ENCODE measurements around the gene EGF. TPM values are rescaled to one million over a fixed set of nuclear protein-coding genes. Genes with fewer than 3 reads are reported as not detected.

EGF gene
- total RNA-seq, 1 donor from 2014 or later, result 6.6 TPM

DNA sequence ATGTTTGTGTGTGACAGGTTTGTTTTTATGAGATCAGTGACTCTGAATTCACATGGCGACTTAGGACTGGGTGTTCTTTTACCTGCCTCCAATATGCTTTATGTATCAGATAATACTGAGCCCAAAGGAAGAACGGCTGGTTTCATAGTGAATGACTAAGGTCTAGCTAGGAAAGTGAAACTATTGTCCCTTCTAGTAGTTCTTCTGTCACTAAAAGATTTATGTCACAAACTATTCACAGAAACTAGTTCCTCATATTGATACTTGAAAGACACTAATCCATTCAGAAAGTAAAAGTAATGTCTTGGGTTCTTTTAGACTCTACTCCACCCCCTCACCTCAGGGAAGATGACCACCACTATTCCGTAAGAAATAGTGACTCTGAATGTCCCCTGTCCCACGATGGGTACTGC, 81.7 kb downstream of the EGF start:
- Histone ChIP-seq H3F3A (ENCODE audit: low read depth) (no peaks in the 10 kb centered on the region), H3K9ac (no peak overlapping the region), H3K36me3 (no peaks in the 10 kb centered on the region), H2AFZ (replicated peaks) (no peak overlapping the region), H3K4me3 (no peak overlapping the region), H3K4me2 (no peak overlapping the region), H3K79me2 (ENCODE audit: low read depth) (no peaks in the 10 kb centered on the region), H3K27ac (no peak overlapping the region), H3K9me3 (ENCODE audit: low read depth) (no peaks in the 10 kb centered on the region), H4K20me1 (ENCODE audit: low read depth) (no peaks in the 10 kb centered on the region), H3K27me3 (no peaks in the 10 kb centered on the region), H3K4me1 (no peaks in the 10 kb centered on the region)
- no peak for TF ChIP-seq EZH2 (IDR thresholded peaks at IDR 0.05)
- TF ChIP-seq EZH2phosphoT487 (IDR thresholded peaks at IDR 0.05), result no peak
- TF ChIP-seq, protein P1, sequence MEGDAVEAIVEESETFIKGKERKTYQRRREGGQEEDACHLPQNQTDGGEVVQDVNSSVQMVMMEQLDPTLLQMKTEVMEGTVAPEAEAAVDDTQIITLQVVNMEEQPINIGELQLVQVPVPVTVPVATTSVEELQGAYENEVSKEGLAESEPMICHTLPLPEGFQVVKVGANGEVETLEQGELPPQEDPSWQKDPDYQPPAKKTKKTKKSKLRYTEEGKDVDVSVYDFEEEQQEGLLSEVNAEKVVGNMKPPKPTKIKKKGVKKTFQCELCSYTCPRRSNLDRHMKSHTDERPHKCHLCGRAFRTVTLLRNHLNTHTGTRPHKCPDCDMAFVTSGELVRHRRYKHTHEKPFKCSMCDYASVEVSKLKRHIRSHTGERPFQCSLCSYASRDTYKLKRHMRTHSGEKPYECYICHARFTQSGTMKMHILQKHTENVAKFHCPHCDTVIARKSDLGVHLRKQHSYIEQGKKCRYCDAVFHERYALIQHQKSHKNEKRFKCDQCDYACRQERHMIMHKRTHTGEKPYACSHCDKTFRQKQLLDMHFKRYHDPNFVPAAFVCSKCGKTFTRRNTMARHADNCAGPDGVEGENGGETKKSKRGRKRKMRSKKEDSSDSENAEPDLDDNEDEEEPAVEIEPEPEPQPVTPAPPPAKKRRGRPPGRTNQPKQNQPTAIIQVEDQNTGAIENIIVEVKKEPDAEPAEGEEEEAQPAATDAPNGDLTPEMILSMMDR (IDR thresholded peaks at IDR 0.05), result no peak
- Mint-ChIP-seq H3K4me1 (no peaks in the 10 kb centered on the region), H3K27me3 (ENCODE audit: insufficient read depth, low read depth) (peaks cover under 1% of the 10 kb centered on the region), H3K27ac (no peak overlapping the region), H3K9me3 (no peaks in the 10 kb centered on the region), H3K36me3 (no peaks in the 10 kb centered on the region), H3K4me3 (no peak overlapping the region)
- no peak for DNase-seq (ENCODE audit: low spot score)

- Mint-ChIP-seq H3K9me3 (no peaks in the 10 kb centered on the region), H3K4me3 (no peak overlapping the region), H3K4me1 (no peaks in the 10 kb centered on the region), H3K36me3 (no peaks in the 10 kb centered on the region), H3K27me3 (ENCODE audit: insufficient read depth, low read depth) (peaks cover 2% of the 10 kb centered on the region), H3K27ac (no peak overlapping the region)
- H3K27me3 ChIP-seq, result no peaks in the 10 kb centered on the region
- no peak overlapping the region for H3K4me3 ChIP-seq
- no peaks in the 10 kb centered on the region for H4K20me1 ChIP-seq (ENCODE audit: low read depth)
- no peak for DNase-seq (ENCODE audit: low spot score)
- H3K36me3 ChIP-seq, result no peaks in the 10 kb centered on the region
- no peaks in the 10 kb centered on the region for H3K4me1 ChIP-seq
- TF ChIP-seq EZH2phosphoT487 (IDR thresholded peaks at IDR 0.05) (no peak), EZH2 (IDR thresholded peaks at IDR 0.05) (no peak)
- TF ChIP-seq, protein P1 (IDR thresholded peaks at IDR 0.05), result no peak
- no peak overlapping the region for H3K9ac ChIP-seq
- H3K9me3 ChIP-seq (ENCODE audit: low read depth), result no peaks in the 10 kb centered on the region
- no peak overlapping the region for H3K27ac ChIP-seq
- no peaks in the 10 kb centered on the region for H3K79me2 ChIP-seq (ENCODE audit: low read depth)
- H2AFZ ChIP-seq (replicated peaks), result no peak overlapping the region
- no peak overlapping the region for H3K4me2 ChIP-seq
- H3F3A ChIP-seq (ENCODE audit: low read depth), result no peaks in the 10 kb centered on the region
These were observed 83.8 kb downstream of the EGF start for GRCh38 chr4:109996526-109996925.

DNA sequence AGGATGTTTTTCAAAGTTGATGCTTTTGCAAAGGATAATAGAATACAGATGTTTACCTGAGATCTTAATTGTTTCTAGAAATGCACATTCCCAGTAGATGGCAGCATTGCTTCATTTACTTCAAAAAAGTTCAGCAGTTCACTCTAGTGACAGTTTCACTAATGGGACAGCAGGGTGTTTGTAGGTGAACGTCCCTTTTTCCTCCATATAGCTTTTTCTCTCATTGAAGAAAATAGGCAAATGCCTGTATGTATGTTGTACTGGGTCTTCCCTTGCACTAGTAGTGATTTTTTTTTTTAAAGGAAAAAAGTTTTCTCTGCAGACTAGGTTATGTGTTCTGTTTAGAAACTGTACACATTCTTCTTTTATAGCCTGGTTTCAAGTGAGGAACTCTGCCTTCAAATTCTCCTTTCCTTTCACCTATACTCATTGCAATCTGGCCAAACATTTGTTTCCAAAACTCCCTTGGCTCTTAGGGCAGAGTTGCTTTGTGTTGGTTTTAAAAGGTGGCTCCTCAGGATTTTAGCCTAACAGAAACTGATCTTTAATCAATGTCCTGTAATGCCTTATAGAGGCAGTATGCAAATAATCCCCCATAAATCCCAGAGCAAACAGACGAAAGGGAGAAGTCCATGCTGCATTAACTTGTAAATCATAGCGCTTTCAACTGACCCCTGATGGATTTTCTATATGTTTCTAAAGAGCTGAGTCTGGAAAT, 86.3 kb downstream of the EGF start:
- Mint-ChIP-seq H3K9me3 (no peaks in the 10 kb centered on the region), H3K27ac (no peak overlapping the region), H3K4me3 (no peak overlapping the region), H3K27me3 (ENCODE audit: insufficient read depth, low read depth) (peaks cover 4% of the 10 kb centered on the region), H3K4me1 (no peaks in the 10 kb centered on the region), H3K36me3 (no peaks in the 10 kb centered on the region)
- Histone ChIP-seq H3K79me2 (ENCODE audit: low read depth) (no peaks in the 10 kb centered on the region), H3K9ac (no peak overlapping the region), H4K20me1 (ENCODE audit: low read depth) (no peaks in the 10 kb centered on the region), H3F3A (ENCODE audit: low read depth) (no peaks in the 10 kb centered on the region), H3K27ac (no peak overlapping the region), H3K4me3 (no peak overlapping the region), H3K27me3 (no peaks in the 10 kb centered on the region), H3K9me3 (ENCODE audit: low read depth) (no peaks in the 10 kb centered on the region), H3K4me1 (no peaks in the 10 kb centered on the region), H3K36me3 (no peaks in the 10 kb centered on the region), H3K4me2 (no peak overlapping the region), H2AFZ (replicated peaks) (no peak overlapping the region)
- peak; percentile 77 for DNase-seq (ENCODE audit: low spot score)
- no peak for TF ChIP-seq EZH2 (IDR thresholded peaks at IDR 0.05)
- TF ChIP-seq, protein P1 (IDR thresholded peaks at IDR 0.05), result peak; percentile 80
- TF ChIP-seq EZH2phosphoT487 (IDR thresholded peaks at IDR 0.05), result no peak

Data from neural progenitor cell (in vitro differentiated cells).